SU-DHL-6 (cell line): ENCODE results near the gene SIRT6.

Source experiments
- CTCF ChIP-seq: fragments of 200-600 bp; sonication (generic); IDR thresholded peaks from one replicate; pipeline ENCODE4 v1.5.1; 2017; ENCODE audit warnings: antibody characterized with exemption, mild to moderate bottlenecking, low read length, moderate library complexity; ENCODE audit not compliant: insufficient read depth, poor library complexity, severe bottlenecking
- EZH2phosphoT487 ChIP-seq: fragments of 200-600 bp; sonication (generic), shearing (Covaris generic); conservative IDR thresholded peaks from 2 replicates; pipeline ENCODE4 v1.6.1; 2018; ENCODE audit warnings: mild to moderate bottlenecking, antibody characterized with exemption, low read length, moderate library complexity, mixed read lengths

GRCh38 chr19:4217429-4218264 lies 35.3 kb upstream of the SIRT6 start:
- TF ChIP-seq CTCF, result no peak
- TF ChIP-seq EZH2phosphoT487, result no peak
